ENCODE measurements around the gene BMAL2.

The BMAL2 gene, protein sequence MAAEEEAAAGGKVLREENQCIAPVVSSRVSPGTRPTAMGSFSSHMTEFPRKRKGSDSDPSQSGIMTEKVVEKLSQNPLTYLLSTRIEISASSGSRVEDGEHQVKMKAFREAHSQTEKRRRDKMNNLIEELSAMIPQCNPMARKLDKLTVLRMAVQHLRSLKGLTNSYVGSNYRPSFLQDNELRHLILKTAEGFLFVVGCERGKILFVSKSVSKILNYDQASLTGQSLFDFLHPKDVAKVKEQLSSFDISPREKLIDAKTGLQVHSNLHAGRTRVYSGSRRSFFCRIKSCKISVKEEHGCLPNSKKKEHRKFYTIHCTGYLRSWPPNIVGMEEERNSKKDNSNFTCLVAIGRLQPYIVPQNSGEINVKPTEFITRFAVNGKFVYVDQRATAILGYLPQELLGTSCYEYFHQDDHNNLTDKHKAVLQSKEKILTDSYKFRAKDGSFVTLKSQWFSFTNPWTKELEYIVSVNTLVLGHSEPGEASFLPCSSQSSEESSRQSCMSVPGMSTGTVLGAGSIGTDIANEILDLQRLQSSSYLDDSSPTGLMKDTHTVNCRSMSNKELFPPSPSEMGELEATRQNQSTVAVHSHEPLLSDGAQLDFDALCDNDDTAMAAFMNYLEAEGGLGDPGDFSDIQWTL

DNA sequence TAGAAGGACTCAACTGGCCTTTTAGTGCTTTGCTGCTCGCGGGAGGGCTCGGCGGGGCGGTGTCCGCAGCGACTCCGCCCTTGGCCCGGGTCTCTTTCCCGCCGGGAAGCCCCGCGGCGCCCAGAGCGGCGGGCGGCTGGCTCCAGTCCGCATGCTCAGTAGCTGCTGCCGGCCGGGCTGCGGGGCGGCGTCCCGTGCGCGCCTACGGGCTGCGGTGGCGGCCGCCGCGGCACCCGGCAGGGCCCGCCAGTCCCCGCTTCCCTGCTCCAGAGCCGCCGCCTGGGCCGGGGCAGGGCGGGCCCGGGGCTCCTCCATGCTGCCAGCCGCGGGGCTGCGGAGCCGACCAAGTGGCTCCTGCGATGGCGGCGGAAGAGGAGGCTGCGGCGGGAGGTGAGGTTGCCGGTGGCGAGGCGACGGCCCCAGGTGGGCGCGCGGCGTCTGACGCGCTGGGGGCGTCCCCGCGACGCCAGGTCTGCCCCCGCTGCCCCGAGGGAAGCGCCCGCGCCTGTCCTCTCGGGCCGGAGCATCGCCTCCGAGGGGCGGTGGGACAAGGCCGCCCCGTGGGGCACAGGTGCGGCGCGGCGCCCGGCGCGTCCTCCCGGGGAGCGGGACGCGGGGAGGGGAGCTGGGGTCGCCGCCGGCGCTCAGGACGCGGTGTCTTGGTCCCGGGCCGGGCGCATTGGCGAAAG lies at the start of gene BMAL2:
Gene BMAL2 (plus strand): TSS at position 123 of the 689 bp plus-strand sequence. CDS start 237 bp downstream, at position 360.
- peak; percentile 34 for DNase-seq

DNA sequence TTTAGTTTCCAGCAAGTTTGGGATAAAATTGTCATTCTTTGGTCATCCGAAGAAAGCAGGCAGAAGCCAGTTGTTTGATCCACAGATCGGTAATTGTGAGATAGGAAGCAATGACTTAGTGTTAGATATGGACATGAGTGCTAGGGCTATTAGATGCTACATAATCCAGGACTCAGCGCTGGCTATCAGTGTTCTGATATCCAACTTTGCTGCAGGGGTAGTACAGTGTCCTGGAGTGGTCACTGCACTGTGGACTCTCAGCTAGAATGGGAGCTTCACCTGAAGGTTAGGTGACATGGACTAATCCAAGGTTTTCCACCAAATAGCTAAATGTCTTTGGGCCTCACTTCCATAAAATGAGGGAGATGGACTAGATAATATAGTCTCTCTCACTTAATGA lies 48.6 kb upstream of the BMAL2 start:
- DNase-seq = no peak

DNA sequence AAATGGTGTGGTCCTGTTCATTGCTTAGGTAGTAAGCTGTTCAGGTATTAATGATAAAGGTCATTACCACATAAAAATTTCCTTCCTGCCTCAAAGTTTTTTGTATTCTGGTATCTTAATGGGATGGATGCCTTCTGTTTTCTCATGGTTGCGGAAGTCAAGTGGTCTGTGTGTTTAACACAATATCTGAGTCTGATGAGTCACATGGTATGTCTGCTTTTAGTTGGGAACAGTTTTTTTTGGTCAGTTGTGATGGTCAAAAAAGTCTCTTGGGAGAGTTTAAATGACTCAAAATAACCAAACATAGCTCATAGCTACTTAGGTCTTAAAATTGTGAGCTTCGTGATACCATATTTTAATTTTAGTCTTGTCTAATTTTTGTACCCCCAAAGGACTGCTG lies 47.9 kb upstream of the BMAL2 start:
- DNase-seq = no peak

DNA sequence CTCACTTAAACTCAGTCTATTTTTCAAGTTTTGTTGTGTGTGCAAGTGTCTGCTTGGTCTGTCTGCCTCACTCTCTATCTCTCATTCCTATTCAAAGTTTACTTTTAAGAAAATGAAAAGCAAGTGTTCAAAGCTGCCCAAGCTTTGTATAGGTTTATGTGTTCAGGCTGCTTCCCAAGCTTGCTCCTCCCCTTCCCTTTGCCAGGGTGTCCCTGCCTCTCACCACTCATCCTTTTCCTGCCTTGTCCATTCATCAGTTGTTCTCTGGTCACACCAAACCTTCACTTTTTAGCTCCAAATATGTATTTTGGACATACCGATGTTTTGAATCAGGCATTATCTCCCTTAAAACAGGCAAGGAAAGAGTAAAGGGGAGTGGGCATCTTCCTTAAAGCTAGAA lies 47.2 kb upstream of the BMAL2 start:
- no peak for DNase-seq

DNA sequence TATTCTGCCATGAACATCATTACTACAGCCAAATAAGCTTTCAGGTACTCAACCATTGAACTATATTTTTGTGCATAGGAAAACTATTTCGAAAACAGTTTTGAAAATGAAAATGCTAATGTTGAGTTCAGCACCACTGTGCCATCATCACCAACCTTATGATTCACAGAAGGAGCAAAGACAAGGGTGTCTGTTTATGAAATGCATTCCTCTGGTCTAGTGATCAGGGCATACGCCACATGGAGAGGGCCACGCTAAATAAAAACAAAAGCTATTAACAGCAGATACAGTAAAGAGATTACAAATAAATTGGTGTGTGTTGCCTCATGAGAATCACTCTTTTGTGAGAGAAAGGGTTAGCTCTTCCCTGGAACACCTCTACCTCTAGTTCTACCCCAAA lies 43.2 kb upstream of the BMAL2 start:
- DNase-seq = no peak

DNA sequence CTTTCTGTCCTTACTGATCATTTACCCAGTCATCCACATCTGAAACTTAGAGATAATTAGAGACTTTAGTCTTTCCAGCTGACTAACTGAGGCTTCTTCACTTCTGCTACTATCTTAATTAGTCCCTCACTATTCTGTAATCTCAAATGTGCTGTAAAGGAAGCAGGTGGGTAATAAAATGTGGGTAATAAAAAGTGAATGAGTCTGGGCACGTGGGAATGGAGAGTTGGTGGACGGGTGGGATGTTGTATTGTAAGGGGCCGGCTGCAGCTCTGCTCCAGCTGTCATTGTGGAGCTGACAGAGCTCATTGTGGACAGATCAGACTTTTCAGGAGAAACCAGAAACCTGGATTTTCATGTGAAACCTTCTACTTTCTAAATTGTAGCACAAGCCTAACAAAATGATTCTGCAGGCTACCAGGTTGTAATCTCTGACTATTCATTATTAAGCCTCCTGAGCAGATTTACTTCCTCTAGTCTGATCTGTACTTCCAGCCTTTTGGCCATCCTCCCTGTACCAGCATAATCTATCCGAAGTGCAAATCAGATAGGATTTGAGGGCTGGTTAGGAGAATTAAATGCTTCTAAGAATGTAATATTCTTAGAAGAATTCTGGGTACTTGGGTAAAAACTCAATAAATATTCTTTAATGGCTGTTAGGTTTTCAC lies 42.0 kb upstream of the BMAL2 start:
- DNase-seq = no peak

DNA sequence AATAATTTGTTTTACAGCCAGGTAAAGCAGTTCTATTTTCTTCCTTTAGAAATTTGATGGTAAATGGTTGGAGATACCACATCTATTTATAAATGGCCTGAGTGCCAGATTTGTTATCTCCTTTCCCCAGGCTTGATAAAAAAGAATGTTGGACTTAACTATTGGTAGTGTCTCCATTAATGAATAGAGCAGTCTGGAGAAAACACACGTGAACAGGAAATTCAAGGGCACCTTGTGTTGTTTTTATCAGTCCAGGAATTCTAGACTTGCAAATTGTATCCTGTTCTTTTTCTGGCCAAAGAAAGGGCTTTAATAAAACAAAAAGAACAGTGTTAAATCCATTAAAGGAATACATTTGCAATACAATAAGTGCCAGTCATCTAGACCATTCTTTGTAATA lies 40.8 kb upstream of the BMAL2 start:
- no peak for DNase-seq

DNA sequence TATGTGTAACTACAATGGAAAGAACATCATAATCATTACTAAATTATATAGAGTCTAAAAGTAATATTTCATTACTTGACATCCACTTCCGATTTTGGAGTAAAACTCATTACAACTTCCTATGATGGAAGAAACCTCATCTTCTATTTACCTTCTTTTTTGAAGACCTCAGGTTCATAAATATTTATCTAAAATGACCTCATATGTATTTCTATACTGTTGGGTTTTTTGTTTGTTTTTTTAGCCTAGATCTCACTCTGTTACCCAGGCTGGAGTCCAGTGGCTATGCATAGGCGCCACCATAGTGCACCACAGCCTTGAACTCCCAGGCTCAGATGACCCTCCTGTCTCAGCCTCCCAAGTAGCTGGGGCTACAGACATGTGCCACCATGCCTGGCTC lies 39.9 kb upstream of the BMAL2 start:
- DNase-seq = no peak

DNA sequence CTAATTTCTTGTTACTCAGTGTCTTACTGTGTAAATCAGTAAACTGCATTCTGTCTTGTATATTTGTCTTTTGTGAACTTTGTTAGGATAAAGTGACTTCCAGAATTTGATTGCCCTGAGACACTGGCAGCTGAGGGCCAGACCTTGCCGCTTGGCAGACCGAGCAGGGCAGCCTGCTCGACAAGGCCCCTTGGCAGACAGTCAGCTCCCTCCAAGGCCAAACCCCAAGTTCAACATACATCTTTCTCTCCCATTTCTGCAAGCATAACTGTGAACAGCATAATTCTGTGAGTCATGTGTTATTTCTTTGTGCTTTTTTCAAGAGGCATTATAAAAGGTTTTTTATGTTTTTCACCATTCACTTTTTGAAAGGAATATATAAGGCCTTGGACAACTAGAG lies 39.2 kb upstream of the BMAL2 start:
- no peak for DNase-seq

DNA sequence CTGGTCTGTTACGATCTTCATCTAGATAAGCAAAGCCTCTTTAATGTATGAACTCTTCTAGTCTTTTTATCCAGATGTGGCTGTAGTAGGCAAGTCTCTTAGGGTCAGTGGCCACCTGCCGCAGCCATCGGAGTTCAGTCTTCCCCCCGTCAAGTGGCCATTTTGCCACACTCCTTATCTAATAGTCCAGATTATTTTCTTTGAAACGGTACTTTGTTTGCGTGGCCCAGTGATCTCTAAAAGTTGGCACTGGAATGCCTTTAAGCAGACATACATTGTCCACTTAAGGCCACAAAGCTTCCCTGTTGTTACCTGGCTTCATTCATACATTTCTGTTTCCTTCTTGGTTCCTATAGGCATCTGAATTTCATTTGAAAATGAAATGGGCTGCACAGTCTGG lies 36.0 kb upstream of the BMAL2 start:
- no peak for DNase-seq

DNA sequence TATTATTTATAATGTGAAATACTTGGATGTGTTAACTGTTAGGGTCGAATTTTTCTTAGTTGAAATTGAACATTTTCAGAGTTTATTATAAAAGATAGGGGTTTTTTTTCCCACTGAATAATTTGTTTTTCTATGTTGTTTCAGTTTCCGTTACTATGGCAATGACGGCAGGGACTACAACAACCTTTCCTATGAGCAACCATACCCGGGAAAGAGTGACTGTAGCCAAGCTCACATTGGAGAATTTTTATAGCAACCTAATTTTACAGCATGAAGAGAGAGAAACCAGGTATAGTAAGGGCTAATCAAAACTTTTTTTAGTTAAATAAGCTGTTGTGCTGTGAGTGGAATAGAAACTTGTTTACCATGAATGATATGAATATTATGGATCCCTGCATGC lies 35.1 kb upstream of the BMAL2 start:
- DNase-seq = no peak

DNA sequence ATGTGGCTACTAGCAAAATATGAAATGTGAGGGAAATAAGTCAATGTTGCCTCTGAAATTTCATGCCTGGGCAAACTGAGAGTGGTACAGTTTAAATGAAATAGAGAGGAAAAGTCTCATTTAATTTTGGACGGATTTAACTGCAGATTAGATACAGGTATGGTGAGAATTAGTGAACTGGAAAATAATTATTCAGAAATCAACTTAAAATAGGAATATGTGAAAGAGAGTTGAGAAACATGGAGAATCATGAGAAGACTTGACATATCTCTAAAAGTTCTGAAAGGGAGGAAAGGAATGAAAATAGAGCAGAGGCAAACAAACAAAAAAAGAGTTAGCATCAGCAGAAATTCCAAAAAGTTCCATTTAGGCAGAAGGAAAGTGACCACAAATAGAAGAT lies 33.5 kb upstream of the BMAL2 start:
- no peak for DNase-seq

DNA sequence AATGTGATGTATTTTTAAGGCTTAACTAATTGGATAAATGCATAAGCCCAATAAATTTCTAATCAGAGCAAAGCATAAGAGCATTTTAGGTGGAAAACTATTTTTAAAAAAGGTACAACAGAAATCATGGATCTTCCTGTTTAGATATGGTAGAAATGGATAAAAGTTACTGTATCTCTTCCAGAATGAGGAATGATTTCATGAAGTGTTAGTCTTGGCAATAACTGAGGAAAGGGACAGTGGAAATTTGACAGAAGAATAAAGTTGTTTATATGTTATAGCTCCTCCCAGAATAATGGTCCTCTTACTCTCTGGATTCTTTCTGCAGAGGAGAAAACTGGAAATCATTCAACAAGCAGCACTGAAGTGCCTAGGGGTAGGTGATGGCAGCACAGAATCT lies 32.4 kb upstream of the BMAL2 start:
- no peak for DNase-seq

DNA sequence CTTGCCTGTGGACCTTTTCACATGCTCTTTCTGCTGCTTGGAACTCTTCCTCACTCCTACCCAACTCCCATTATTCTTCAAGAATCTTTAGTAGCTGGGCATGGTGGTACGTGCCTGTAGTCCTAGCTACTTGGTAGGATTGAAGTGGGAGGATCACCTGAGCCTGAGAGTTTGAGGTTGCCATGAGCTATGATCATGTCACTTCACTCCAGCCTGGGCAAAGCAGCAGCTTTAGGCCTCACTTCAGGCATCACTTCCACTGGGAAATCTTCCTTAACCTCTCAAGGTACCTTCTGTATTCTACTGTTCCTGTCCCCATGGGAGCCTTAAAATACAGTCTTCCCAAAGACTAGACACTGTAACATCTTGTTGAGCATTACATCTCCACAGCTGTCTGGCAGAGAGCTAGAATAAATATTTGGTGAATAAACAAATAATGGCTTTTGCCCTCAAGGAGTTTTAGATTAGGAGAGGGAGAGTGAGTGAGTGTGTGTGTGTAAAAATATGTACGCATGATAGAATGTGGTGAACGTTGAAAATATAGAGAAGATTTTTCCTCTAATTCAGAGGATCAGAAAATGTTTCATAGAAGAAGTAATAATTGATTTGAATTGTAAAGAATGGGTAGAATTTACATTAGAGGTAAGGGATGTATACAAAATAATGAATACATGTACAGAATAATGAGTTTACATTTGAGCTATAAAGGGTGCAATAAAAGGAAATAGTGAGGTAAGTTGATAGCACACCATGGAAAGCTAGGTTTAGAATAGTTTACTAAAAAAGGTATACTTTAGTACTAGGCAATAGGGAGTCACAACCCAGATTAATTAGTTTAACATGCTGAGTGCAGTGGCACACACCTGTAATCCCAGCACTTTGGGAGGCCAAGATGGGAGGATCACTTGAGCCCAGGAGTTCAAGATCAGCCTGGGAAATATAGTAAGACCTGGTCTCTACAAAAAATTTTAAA lies 29.2 kb upstream of the BMAL2 start:
- DNase-seq = no peak

DNA sequence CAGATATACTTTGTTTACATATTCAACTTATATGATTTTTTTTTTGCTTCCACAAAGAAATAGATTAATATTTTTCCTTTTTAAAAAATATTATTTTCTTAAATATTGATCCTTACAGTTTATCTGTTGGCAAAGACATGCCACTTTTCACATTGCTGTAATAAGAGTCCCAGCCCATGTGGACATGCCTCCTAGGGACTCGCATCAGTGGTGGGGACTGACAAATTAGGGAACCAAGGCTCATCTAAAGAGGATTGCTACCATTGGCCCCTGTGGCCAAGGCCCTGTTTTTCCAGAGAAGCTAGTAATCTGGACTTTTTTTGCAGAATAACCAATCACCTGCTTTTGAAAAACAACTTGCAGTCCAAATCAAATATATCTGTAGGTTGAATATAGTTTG lies 27.8 kb upstream of the BMAL2 start:
- DNase-seq = no peak

DNA sequence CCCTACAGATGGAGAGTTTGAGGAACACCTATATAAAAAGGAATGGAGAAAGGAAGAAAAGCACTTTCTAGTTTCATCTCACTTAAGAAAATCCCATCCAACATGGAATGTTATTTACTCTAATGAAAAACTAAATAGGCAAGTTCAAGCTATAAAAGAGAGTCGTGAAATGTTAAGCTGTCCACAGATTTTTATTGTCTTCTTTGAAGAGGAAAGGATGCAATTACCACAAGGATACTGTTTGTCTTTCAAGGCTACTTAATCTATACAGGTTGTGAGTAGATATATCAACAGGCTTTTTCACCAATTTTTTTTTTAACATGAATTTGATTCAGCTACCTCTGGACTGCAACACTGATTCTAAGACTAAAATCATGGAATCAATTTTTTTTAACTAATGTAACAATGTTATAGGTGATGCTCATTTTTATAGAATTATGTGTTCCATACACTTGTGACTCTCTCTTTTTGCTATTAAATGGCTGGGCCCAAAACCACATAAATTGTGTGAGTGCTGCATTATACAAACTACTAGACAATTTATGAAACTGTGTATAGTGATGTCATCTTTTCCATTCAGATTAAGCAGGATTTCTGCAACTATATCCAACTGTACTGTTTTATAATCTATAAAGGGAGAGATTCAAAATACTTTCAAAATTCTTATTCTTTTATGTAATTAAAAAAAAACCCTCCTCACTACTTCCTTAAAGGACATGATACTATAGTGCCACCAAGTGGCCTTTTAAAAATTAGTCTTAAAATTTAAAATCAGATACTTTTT lies 26.8 kb upstream of the BMAL2 start:
- DNase-seq = no peak

DNA sequence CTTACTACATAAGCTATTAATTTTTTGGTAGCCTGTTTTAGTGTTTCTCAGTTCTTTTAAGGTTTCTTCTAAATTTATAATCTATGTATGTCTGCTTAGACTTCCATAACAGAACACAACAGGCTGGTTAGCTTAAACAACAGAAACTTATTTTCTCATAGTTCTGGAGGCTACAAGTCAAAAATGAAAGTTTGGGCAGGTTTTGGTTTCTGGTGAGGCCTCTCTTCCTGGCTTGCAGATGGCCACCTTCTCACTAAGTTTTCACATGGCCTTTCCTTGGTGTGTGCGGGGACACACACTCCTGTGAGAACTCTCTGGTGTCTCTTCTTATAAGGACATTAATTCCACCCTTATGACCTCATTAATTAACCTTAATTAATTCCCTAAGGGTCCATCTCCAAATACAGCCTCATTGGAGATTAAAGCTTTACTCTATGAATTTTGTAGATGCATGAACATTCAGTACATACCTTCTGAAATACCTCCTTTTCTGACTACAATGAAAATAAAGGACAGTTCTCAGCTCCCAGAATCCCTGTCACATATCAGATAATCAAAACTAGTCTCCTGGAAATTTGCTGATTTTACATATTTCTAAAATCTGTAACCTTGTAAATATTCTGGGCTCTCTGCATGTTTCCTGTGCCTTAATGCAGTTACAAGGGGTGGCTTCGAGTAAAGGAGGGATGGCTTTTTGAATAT lies 23.2 kb upstream of the BMAL2 start:
- no peak for DNase-seq

DNA sequence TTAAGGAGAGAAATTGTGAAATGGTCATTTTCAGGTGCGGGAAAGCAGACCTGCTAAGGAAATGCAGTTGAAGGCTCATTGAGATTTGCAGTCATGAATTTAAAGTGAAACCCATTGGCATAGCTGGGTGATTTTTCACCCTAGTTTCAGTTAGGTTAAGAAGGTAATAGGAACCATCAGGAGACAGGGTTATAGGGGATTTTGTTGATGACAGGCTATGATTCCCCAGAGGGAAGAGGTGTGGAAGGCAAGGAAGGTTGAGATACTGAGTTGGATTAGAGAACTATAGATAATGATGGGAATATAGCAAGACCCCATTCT lies 22.7 kb upstream of the BMAL2 start:
- DNase-seq = no peak

DNA sequence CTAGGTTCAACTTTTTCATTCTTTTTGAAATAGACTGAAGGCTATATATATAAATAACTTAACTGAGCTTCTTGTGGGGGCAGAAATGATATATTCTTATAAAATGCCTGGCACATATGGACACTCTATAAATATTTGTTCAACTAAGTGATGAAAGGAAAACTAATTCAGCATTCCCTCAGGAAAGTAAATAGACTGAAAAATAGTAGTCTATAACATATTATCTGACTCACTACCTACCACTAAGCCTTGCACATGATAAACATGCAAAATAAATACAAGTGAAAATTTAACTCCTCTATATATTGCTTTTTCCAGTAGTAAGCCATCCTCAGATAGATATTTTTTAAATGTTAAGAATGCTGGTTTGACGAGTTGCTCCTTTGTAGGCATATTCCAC lies 15.7 kb upstream of the BMAL2 start:
- DNase-seq = no peak

DNA sequence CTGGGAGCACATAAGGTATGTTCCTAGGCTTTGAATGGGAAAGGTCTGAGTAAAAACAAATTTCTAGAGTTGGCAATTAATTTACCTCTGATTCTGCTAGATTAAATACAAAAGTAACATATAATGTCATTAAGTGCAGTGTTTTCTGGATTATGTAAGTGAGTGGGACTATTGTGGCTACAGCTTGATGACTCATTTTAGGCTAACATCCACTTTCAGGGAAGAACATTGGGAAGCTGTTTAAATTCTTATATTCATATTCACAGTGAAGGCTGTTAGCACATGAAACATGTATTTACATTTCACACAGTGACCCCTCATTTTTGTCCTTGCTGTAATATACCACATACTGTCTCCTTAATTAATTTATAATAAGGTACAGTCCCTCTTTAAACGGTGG lies 13.2 kb upstream of the BMAL2 start:
- DNase-seq = no peak

DNA sequence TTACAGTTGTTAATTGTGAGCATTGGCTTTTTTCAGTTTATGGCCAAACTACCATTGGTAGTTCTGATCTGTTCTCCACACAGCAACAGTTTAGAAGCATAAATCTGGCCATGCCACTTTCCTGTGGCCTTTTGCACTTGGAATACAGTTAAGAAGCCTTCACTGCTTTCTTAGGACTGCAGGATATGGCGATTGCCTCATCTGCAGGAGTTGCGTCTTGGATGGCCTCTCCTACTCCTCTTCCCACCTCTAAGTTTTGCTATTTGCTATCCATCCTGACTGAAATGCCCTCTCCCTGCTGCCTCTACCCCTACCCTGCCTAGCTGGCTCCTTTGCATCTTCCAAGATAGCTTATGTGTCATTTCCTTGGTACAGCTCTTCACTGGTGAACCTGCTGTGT lies 12.8 kb upstream of the BMAL2 start:
- no peak for DNase-seq
